Epidermal melanocyte (primary cell): ENCODE data around the gene TNRC18.
"Not testable (repeated sequence)": the region's sequence is repeated elsewhere in the genome, so short reads cannot be mapped to it uniquely, and the experiment has no call there.

Experiments
- DNase-seq: peaks from one replicate; pipeline ENCODE4 v3.0.0; 2011; ENCODE audit warnings: low spot score; ENCODE audit not compliant: insufficient read length

The TNRC18 gene

GRCh38 chr7:5274985-5275431 lies 148.6 kb downstream of the TNRC18 start:
- not testable (repeated sequence) for DNase-seq

GRCh38 chr7:5274441-5274840 lies 149.2 kb downstream of the TNRC18 start:
- no peak for DNase-seq

- not testable (repeated sequence) for DNase-seq
Observed at GRCh38 chr7:5273831-5274405, 149.7 kb downstream of the TNRC18 start.

- DNase-seq: no peak
Observed at GRCh38 chr7:5270788-5271187, 152.8 kb downstream of the TNRC18 start.

- DNase-seq: not testable (repeated sequence)
Observed at GRCh38 chr7:5269992-5270657, 153.5 kb downstream of the TNRC18 start.

- not testable (repeated sequence) for DNase-seq
Observed at GRCh38 chr7:5267829-5268228, 155.8 kb downstream of the TNRC18 start.

- no peak for DNase-seq
Observed at GRCh38 chr7:5266191-5267028, 157.2 kb downstream of the TNRC18 start.

- DNase-seq: no peak
Observed at GRCh38 chr7:5265320-5266190, 158.1 kb downstream of the TNRC18 start.

GRCh38 chr7:5263066-5263465 lies 160.6 kb downstream of the TNRC18 start:
- DNase-seq: not testable (repeated sequence)

- DNase-seq: not testable (repeated sequence)
Observed at GRCh38 chr7:5260530-5261068, 163.0 kb downstream of the TNRC18 start.
